GM23338 (cell line): ENCODE measurements around the gene SNTB2. TPM values are rescaled to one million over a fixed set of nuclear protein-coding genes. Genes with fewer than 3 reads are reported as not detected.
"Not testable (repeated sequence)": the region's sequence is repeated elsewhere in the genome, so short reads cannot be mapped to it uniquely, and the experiment has no call there.

Experiments
- ATAC-seq: fragments of 200-7000 bp; cut with Tn5 transposase; 3 replicates; pipeline ENCODE4 v1.9.1; 2020
- DNase-seq: peaks from one replicate; pipeline ENCODE4 v3.0.0-alpha.2; 2015; ENCODE audit warnings: low spot score
- H2AFZ ChIP-seq: fragments of 200-600 bp; sonication (generic); 2 replicates; pipeline ENCODE4 v1.8.0; 2016; ENCODE audit warnings: antibody characterized with exemption, mild to moderate bottlenecking, moderate library complexity
- H3F3A ChIP-seq: fragments of 200-600 bp; sonication (generic); replicated peaks from 2 replicates; pipeline ENCODE4 v1.8.0; 2017; ENCODE audit warnings: antibody characterized with exemption, mixed run types, low read depth
- H3K27ac ChIP-seq: fragments of 200-600 bp; sonication (generic); 2 replicates; pipeline ENCODE4 v1.6.1; 2016; ENCODE audit warnings: low read depth
- H3K27me3 ChIP-seq: fragments of 200-600 bp; sonication (generic); 2 replicates; pipeline ENCODE4 v1.8.0; 2016; ENCODE audit warnings: mild to moderate bottlenecking, mixed run types, moderate library complexity; ENCODE audit not compliant: insufficient read depth
- H3K36me3 ChIP-seq: fragments of 200-600 bp; sonication (generic); 2 replicates; pipeline ENCODE4 v1.8.0; 2016; ENCODE audit warnings: mild to moderate bottlenecking; ENCODE audit not compliant: insufficient read depth
- H3K4me1 ChIP-seq: fragments of 200-600 bp; sonication (generic); 2 replicates; pipeline ENCODE4 v1.8.0; 2016; ENCODE audit warnings: mild to moderate bottlenecking, moderate library complexity; ENCODE audit not compliant: insufficient read depth
- H3K4me2 ChIP-seq: fragments of 200-600 bp; sonication (generic); 2 replicates; pipeline ENCODE4 v1.7.1; 2017; ENCODE audit warnings: mixed run types
- H3K4me3 ChIP-seq: fragments of 200-600 bp; sonication (generic); 2 replicates; pipeline ENCODE4 v1.6.1; 2016; ENCODE audit warnings: mixed run types
- H3K79me2 ChIP-seq: fragments of 200-600 bp; sonication (generic); replicated peaks from 2 replicates; pipeline ENCODE4 v1.8.0; 2017; ENCODE audit warnings: mild to moderate bottlenecking; ENCODE audit not compliant: insufficient read depth
- H3K9me2 ChIP-seq: fragments of 200-600 bp; sonication (generic); 2 replicates; pipeline ENCODE4 v1.8.0; 2017; ENCODE audit not compliant: insufficient read depth
- H4K20me1 ChIP-seq: fragments of 200-600 bp; sonication (generic); replicated peaks from 2 replicates; pipeline ENCODE4 v1.8.0; 2017; ENCODE audit warnings: mild to moderate bottlenecking; ENCODE audit not compliant: insufficient read depth
- H3K27ac Mint-ChIP-seq: 2 replicates; pipeline ENCODE4 v1.8.0; 2020; ENCODE audit warnings: inconsistent platforms, mild to moderate bottlenecking, moderate library complexity, mixed read lengths
- H3K27me3 Mint-ChIP-seq: 3 replicates; pipeline ENCODE4 v1.8.0; 2022; ENCODE audit warnings: low read depth, mild to moderate bottlenecking, moderate library complexity, mixed read lengths, inconsistent platforms; ENCODE audit not compliant: insufficient read depth, poor library complexity
- H3K36me3 Mint-ChIP-seq: 3 replicates; pipeline ENCODE4 v1.8.0; 2021; ENCODE audit warnings: low read depth, mild to moderate bottlenecking, inconsistent platforms, moderate library complexity, mixed read lengths
- H3K4me1 Mint-ChIP-seq: 3 replicates; pipeline ENCODE4 v1.8.0; 2020; ENCODE audit warnings: mild to moderate bottlenecking, inconsistent platforms, mixed read lengths
- H3K4me3 Mint-ChIP-seq: 3 replicates; pipeline ENCODE4 v1.8.0; 2021; ENCODE audit warnings: moderate library complexity, mild to moderate bottlenecking, inconsistent platforms, mixed read lengths
- H3K9me3 Mint-ChIP-seq: 3 replicates; pipeline ENCODE4 v1.8.0; 2020; ENCODE audit warnings: moderate library complexity, mild to moderate bottlenecking, inconsistent platforms, mixed read lengths
- CREB1 ChIP-seq: fragments of 250-450 bp; sonication (Bioruptor Pico); IDR thresholded peaks from 2 replicates; pipeline ENCODE4 v1.5.0; 2020; ENCODE audit warnings: low read depth, mild to moderate bottlenecking, moderate library complexity
- CTCF ChIP-seq, 2 experiments: fragments of 200-600 bp in 1 of 2; sonication (generic) in 1 of 2; conservative IDR thresholded peaks; 2 replicates each; pipeline versions ENCODE4 v1.5.1 to v1.6.1; 2016 to 2017; ENCODE audit warnings: antibody characterized with exemption in 2 of 2, low read depth in 2 of 2, mild to moderate bottlenecking in 2 of 2, moderate library complexity in 1 of 2
- ZNF462 ChIP-seq: fragments of 250-450 bp; sonication (Bioruptor Pico); IDR thresholded peaks from 2 replicates; pipeline ENCODE4 v1.5.0; 2020; ENCODE audit warnings: mild to moderate bottlenecking, moderate library complexity
- polyA plus RNA-seq: library from polyadenylated mRNA; unstranded; fragments of >200 nt; fragmentation: Nextera tagmentation; extraction: Ambion mirVana; gene quantifications from 2 replicates; pipeline ENCODE4 v1.2.1, GENCODE V29; 2016
- total RNA-seq: library from RNA; depleted of rRNA; stranded (reverse); fragments of >200 nt; shearing (Covaris generic); gene quantifications from 2 replicates; pipeline ENCODE4 v1.2.3, GENCODE V29; 2014

SNTB2 gene
- total and polyA plus RNA-seq, 2 experiments from 2014 or later: 4.8 to 42.7 TPM

GRCh38 chr16:69286941-69287713 is 100.2 kb downstream of the SNTB2 start:
- TF ChIP-seq CREB1 (CRISPR knock-in tag) (no peak), CTCF (conservative IDR thresholded peaks at IDR 0.05; ENCODE audit: low read depth in 2 of 2) (peak; percentile 51 to 70; a peak in 3 of 4 replicates), ZNF462 (no peak)
- no peak overlapping the region for H3K4me3 Mint-ChIP-seq
- ATAC-seq: no peak

GRCh38 chr16:69291657-69292056 is 104.7 kb downstream of the SNTB2 start:
- not testable (repeated sequence) for H3K79me2 ChIP-seq, ATAC-seq, H3K36me3 ChIP-seq, H3K4me1 Mint-ChIP-seq, H3F3A ChIP-seq, H3K27ac Mint-ChIP-seq, H3K4me3 Mint-ChIP-seq, H2AFZ ChIP-seq, H3K9me3 Mint-ChIP-seq, H3K27me3 Mint-ChIP-seq, DNase-seq, H3K36me3 Mint-ChIP-seq, H3K4me3 ChIP-seq, H3K4me2 ChIP-seq, H3K4me1 ChIP-seq, H3K27me3 ChIP-seq, H3K27ac ChIP-seq, H4K20me1 ChIP-seq, H3K9me2 ChIP-seq

More at GRCh38 chr16:69286941-69287713, 100.2 kb downstream of the SNTB2 start:
- no peak overlapping the region for H2AFZ ChIP-seq
- Mint-ChIP-seq H3K36me3 (no peaks in the 10 kb centered on the region), H3K4me1 (no peaks in the 10 kb centered on the region), H3K27ac (no peak overlapping the region), H3K27me3 (peaks cover 2% of the 10 kb centered on the region), H3K9me3 (no peaks in the 10 kb centered on the region)
- no peak overlapping the region for H3K4me3 ChIP-seq
- H3K36me3 ChIP-seq: no peaks in the 10 kb centered on the region
- no peaks in the 10 kb centered on the region for H3K9me2 ChIP-seq
- no peaks in the 10 kb centered on the region for H3K27me3 ChIP-seq
- H3K27ac ChIP-seq: 0 out of 2 replicates have a peak overlapping the region, but pooled peaks have one; percentile 78
- H3K4me2 ChIP-seq: no peak overlapping the region
- H3F3A ChIP-seq: 0 out of 2 replicates have a peak, but pooled peaks cover 8% of the 10 kb centered on the region
- DNase-seq: peak; percentile 76
- H3K4me1 ChIP-seq: no peaks in the 10 kb centered on the region
- H3K79me2 ChIP-seq: no peaks in the 10 kb centered on the region
- H4K20me1 ChIP-seq: peaks cover 6% of the 10 kb centered on the region; the same call in 1 of the 2 replicates
